Endothelial cell of hepatic sinusoid (primary cell): ENCODE data around the gene JUND.

Source experiments
- in situ Hi-C: cut with HindIII; loops from 2 replicates; pipeline ENCODE4 v1.10.0; 2017; ENCODE audit warnings: low sequenced_read_pairs

The JUND gene

GRCh38 chr19:18281082-18282020 is at the start of gene JUND:
JUND (minus strand) TSS chr19:18281622; CDS start chr19:18281484, 138 bp downstream.
- in situ Hi-C loops, result no loop called here

- in situ Hi-C loops, result no loop called here
These were observed 49.4 kb upstream of the JUND start for GRCh38 chr19:18330868-18331267.

- in situ Hi-C loops, result loop anchor here (10.0 kb wide), 1 partner anchor 164 kb away; no protein-coding TSS in a partner anchor
These were observed 47.6 kb upstream of the JUND start for GRCh38 chr19:18329035-18329376.

- in situ Hi-C loops, result loop anchor here (10.0 kb wide), 1 partner anchor 164 kb away; no protein-coding TSS in a partner anchor
These were observed 47.1 kb upstream of the JUND start for GRCh38 chr19:18328340-18329034.

GRCh38 chr19:18326772-18327171 is 45.4 kb upstream of the JUND start:
- in situ Hi-C loops, result loop anchor here (10.0 kb wide), 1 partner anchor 162 kb away; no protein-coding TSS in a partner anchor

GRCh38 chr19:18324373-18324731 is 42.9 kb upstream of the JUND start:
- in situ Hi-C loops, result loop anchor here (10.0 kb wide), 1 partner anchor 160 kb away; no protein-coding TSS in a partner anchor

GRCh38 chr19:18322759-18323460 is 41.5 kb upstream of the JUND start, which contains the start of gene LSM4:
LSM4 (minus strand) TSS chr19:18323076; CDS start chr19:18323020, 56 bp downstream.
- in situ Hi-C loops, result loop anchor here (10.0 kb wide), 1 partner anchor 158 kb away; no protein-coding TSS in a partner anchor

- in situ Hi-C loops, result loop anchor here (10.0 kb wide), 1 partner anchor 158 kb away; no protein-coding TSS in a partner anchor
These were observed 40.9 kb upstream of the JUND start for GRCh38 chr19:18322318-18322758.

- in situ Hi-C loops, result loop anchor here (10.0 kb wide), 1 partner anchor 157 kb away; no protein-coding TSS in a partner anchor
These were observed 40.3 kb upstream of the JUND start for GRCh38 chr19:18321734-18322102.

GRCh38 chr19:18320865-18321733 is 39.7 kb upstream of the JUND start:
- in situ Hi-C loops, result loop anchor here (10.0 kb wide), 1 partner anchor 156 kb away; no protein-coding TSS in a partner anchor

- in situ Hi-C loops, result loop anchor here (10.0 kb wide), 1 partner anchor 155 kb away; no protein-coding TSS in a partner anchor
These were observed 38.2 kb upstream of the JUND start for GRCh38 chr19:18319591-18320135.

GRCh38 chr19:18317961-18318800 is 36.8 kb upstream of the JUND start:
- in situ Hi-C loops, result no loop called here

- in situ Hi-C loops, result no loop called here
These were observed 32.0 kb upstream of the JUND start for GRCh38 chr19:18313398-18313797.

- in situ Hi-C loops, result no loop called here
These were observed 30.7 kb upstream of the JUND start for GRCh38 chr19:18312092-18312534.

- in situ Hi-C loops, result no loop called here
These were observed 30.2 kb upstream of the JUND start for GRCh38 chr19:18311502-18312091.

GRCh38 chr19:18310966-18311365 is 29.5 kb upstream of the JUND start:
- in situ Hi-C loops, result no loop called here

- in situ Hi-C loops, result no loop called here
These were observed 28.9 kb upstream of the JUND start for GRCh38 chr19:18310118-18310909.
